ENCODE data around the gene SMIM5.

SMIM5 gene

GRCh38 chr17:75642182-75642783, 9.0 kb downstream of the SMIM5 start:
- DNase-seq = peak; percentile 30

GRCh38 chr17:75642784-75643642, 9.8 kb downstream of the SMIM5 start:
- DNase-seq = peak; percentile 30

GRCh38 chr17:75643643-75644017, 10.4 kb downstream of the SMIM5 start:
- no peak for DNase-seq

GRCh38 chr17:75645501-75645888, 12.3 kb downstream of the SMIM5 start:
- no peak for DNase-seq

- DNase-seq = no peak
Observed at GRCh38 chr17:75645889-75646637, 12.8 kb downstream of the SMIM5 start.

- no peak for DNase-seq
Observed at GRCh38 chr17:75646638-75646992, 13.4 kb downstream of the SMIM5 start.

GRCh38 chr17:75647061-75647460, 13.8 kb downstream of the SMIM5 start:
- no peak for DNase-seq

- no peak for DNase-seq
Observed at GRCh38 chr17:75647921-75648320, 14.7 kb downstream of the SMIM5 start.

- DNase-seq = no peak
Observed at GRCh38 chr17:75649687-75650086, 16.5 kb downstream of the SMIM5 start.

GRCh38 chr17:75650874-75651273, 17.6 kb downstream of the SMIM5 start:
- DNase-seq = no peak

GRCh38 chr17:75652341-75652740, 19.1 kb downstream of the SMIM5 start:
- DNase-seq = no peak

GRCh38 chr17:75652934-75653549, 19.8 kb downstream of the SMIM5 start:
- peak; percentile 48 for DNase-seq

- DNase-seq = no peak
Observed at GRCh38 chr17:75654176-75654575, 20.9 kb downstream of the SMIM5 start.

- DNase-seq = no peak
Observed at GRCh38 chr17:75658237-75658636, 25.0 kb downstream of the SMIM5 start.

GRCh38 chr17:75661531-75661930, 28.3 kb downstream of the SMIM5 start:
- DNase-seq = no peak

- no peak for DNase-seq
Observed at GRCh38 chr17:75662511-75662910, 29.3 kb downstream of the SMIM5 start.

- no peak for DNase-seq
Observed at GRCh38 chr17:75664099-75664549, 30.9 kb downstream of the SMIM5 start.

GRCh38 chr17:75665981-75666380, 32.7 kb downstream of the SMIM5 start:
- no peak for DNase-seq

- DNase-seq = peak; percentile 98
Observed at GRCh38 chr17:75666959-75667790, 33.9 kb downstream of the SMIM5 start, which contains the start of the genes RECQL5 and SAP30BP. Gene RECQL5, minus strand, starts transcription at chr17:75667154. Its CDS starts 597 bp downstream, at chr17:75666557. Gene SAP30BP, plus strand, starts transcription at chr17:75667338. Its CDS starts 35 bp downstream, at chr17:75667373.

- DNase-seq = no peak
Observed at GRCh38 chr17:75667825-75668224, 34.6 kb downstream of the SMIM5 start.

- DNase-seq = no peak
Observed at GRCh38 chr17:75668489-75668888, 35.3 kb downstream of the SMIM5 start.

- no peak for DNase-seq
Observed at GRCh38 chr17:75670868-75671267, 37.6 kb downstream of the SMIM5 start.
